ENCODE data around the gene ZBTB20. TPM values are rescaled to one million over a fixed set of nuclear protein-coding genes. Genes with fewer than 3 reads are reported as not detected.

ZBTB20 gene
- total and polyA plus RNA-seq, 10 donors, result 0.32 to 89.7 (median 71.8) TPM

GRCh38 chr3:114770874-114771273 lies 376.2 kb downstream of the ZBTB20 start:
- no peaks in the 10 kb centered on the region for H3K27me3 ChIP-seq (replicated peaks in 1 of 7)
- intact Hi-C loops (cut with DNase I; ENCODE audit: low total_unique reads), result no loop called here
- peaks cover 5 to 42% (median 30%) of the 10 kb centered on the region in 8 donors for H3K9me3 ChIP-seq
- no peak overlapping the region for H3K27ac ChIP-seq
- no peak for DNase-seq
- no peak overlapping the region for H3K4me3 ChIP-seq
- H3K4me1 ChIP-seq, result no peaks in the 10 kb centered on the region
- peaks cover 0 to 11% (median 0%) of the 10 kb centered on the region in 6 donors for H3K36me3 ChIP-seq
- TF ChIP-seq CTCF (IDR thresholded peaks at IDR 0.05 in 8 of 11, conservative IDR thresholded peaks at IDR 0.05 in 3 of 11), result no peak
- TF ChIP-seq POLR2AphosphoS5 (IDR thresholded peaks at IDR 0.05), result no peak
- WGBS, 5 donors, result 90 to 98% (median 93%) methylated on average over 2 of the region's 2 CpGs

GRCh38 chr3:114764056-114764492 lies 383.0 kb downstream of the ZBTB20 start:
- TF ChIP-seq POLR2AphosphoS5 (IDR thresholded peaks at IDR 0.05), result no peak
- no peak for TF ChIP-seq POLR2A (IDR thresholded peaks at IDR 0.05)
- no peak for TF ChIP-seq CTCF (IDR thresholded peaks at IDR 0.05 in 8 of 11, conservative IDR thresholded peaks at IDR 0.05 in 3 of 11)
- WGBS, 5 donors, result 53 to 73% (median 58%) methylated on average over 4 of the region's 4 CpGs
- intact Hi-C loops (cut with DNase I; ENCODE audit: low total_unique reads), result no loop called here

GRCh38 chr3:114762144-114762543 lies 384.9 kb downstream of the ZBTB20 start:
- TF ChIP-seq CTCF (IDR thresholded peaks at IDR 0.05 in 8 of 11, conservative IDR thresholded peaks at IDR 0.05 in 3 of 11) (no peak), POLR2AphosphoS5 (IDR thresholded peaks at IDR 0.05) (no peak), POLR2A (IDR thresholded peaks at IDR 0.05) (no peak)
- intact Hi-C loops (cut with DNase I; ENCODE audit: low total_unique reads), result no loop called here
- no peaks in the 10 kb centered on the region for H3K36me3 ChIP-seq
- H3K27me3 ChIP-seq (replicated peaks in 1 of 7), result no peaks in the 10 kb centered on the region
- H3K27ac ChIP-seq, result no peak overlapping the region
- no peak overlapping the region for H3K4me3 ChIP-seq
- WGBS, 5 donors, result 91 to 100% (median 96%) methylated on average over 1 of the region's 1 CpG
- H3K4me1 ChIP-seq, result peaks cover 0 to 22% (median 0%) of the 10 kb centered on the region in 6 donors
- no peak for DNase-seq
- H3K9me3 ChIP-seq, result no peaks in the 10 kb centered on the region

More at GRCh38 chr3:114764056-114764492, 383.0 kb downstream of the ZBTB20 start:
- Histone ChIP-seq H3K27ac (no peak overlapping the region), H3K4me1 (peaks cover 0 to 14% (median 0%) of the 10 kb centered on the region in 6 donors), H3K27me3 (replicated peaks in 1 of 7) (no peaks in the 10 kb centered on the region), H3K36me3 (no peaks in the 10 kb centered on the region), H3K4me3 (no peak overlapping the region), H3K9me3 (no peaks in the 10 kb centered on the region)
- no peak for DNase-seq

- TF ChIP-seq POLR2A (IDR thresholded peaks at IDR 0.05), result no peak
- Histone ChIP-seq H3K4me3 (no peak overlapping the region), H3K36me3 (no peaks in the 10 kb centered on the region), H3K27ac (no peak overlapping the region), H3K9me3 (no peaks in the 10 kb centered on the region), H3K27me3 (replicated peaks in 1 of 7) (no peaks in the 10 kb centered on the region), H3K4me1 (peaks cover 0 to 22% (median 0%) of the 10 kb centered on the region in 6 donors)
- DNase-seq, result no peak
- intact Hi-C loops (cut with DNase I; ENCODE audit: low total_unique reads), result no loop called here
These were observed 386.4 kb downstream of the ZBTB20 start for GRCh38 chr3:114760679-114761078.

Measured in spleen (tissue), 11 donors.